Activated CD4-positive, alpha-beta T cell treated with anti-CD3 and anti-CD28 coated beads for 4 hours (primary cell): ENCODE measurements around the gene DPM2.

Experiments used
- DNase-seq, 2 donors: peaks; one replicate each; pipeline ENCODE4 v3.0.0-alpha.2; 2020

Gene DPM2

GRCh38 chr9:127937388-127938297, at the start of gene DPM2:
TSS of gene DPM2 (minus strand) at chr9:127937854. CDS start at chr9:127937820, 34 bp downstream.
- DNase-seq = peak; percentile 79 to 84

- DNase-seq = no peak
These were observed 49.5 kb upstream of the DPM2 start for GRCh38 chr9:127987103-127987614.

- DNase-seq = no peak
These were observed 47.4 kb upstream of the DPM2 start for GRCh38 chr9:127985011-127985410.

GRCh38 chr9:127983847-127984289, 46.2 kb upstream of the DPM2 start:
- DNase-seq = no peak

GRCh38 chr9:127982912-127983311, 45.3 kb upstream of the DPM2 start:
- DNase-seq = no peak

GRCh38 chr9:127981559-127982121, 44.0 kb upstream of the DPM2 start:
- no peak for DNase-seq

- peak; percentile 96 to 97 for DNase-seq
These were observed 43.3 kb upstream of the DPM2 start, which contains the start of gene EEIG1 for GRCh38 chr9:127980706-127981558. TSS of gene EEIG1 (minus strand) at chr9:127980989. CDS start at chr9:127980137, 852 bp downstream.

- peak in 1 of 2 donors; percentile 63 for DNase-seq
These were observed 42.5 kb upstream of the DPM2 start for GRCh38 chr9:127980060-127980705.

GRCh38 chr9:127979333-127980059, 41.8 kb upstream of the DPM2 start:
- no peak for DNase-seq

GRCh38 chr9:127979015-127979332, 41.3 kb upstream of the DPM2 start:
- no peak for DNase-seq

- no peak for DNase-seq
These were observed 40.4 kb upstream of the DPM2 start for GRCh38 chr9:127977884-127978647.

- no peak for DNase-seq
These were observed 39.6 kb upstream of the DPM2 start for GRCh38 chr9:127977009-127977883.

- DNase-seq = no peak
These were observed 38.8 kb upstream of the DPM2 start for GRCh38 chr9:127976498-127976897.

GRCh38 chr9:127975376-127976315, 38.0 kb upstream of the DPM2 start:
- DNase-seq = no peak

GRCh38 chr9:127974769-127975261, 37.2 kb upstream of the DPM2 start:
- DNase-seq = no peak

- no peak for DNase-seq
These were observed 36.5 kb upstream of the DPM2 start for GRCh38 chr9:127974001-127974768.

GRCh38 chr9:127973169-127974000, 35.7 kb upstream of the DPM2 start:
- DNase-seq = no peak
